HAP-1 (cell line): ENCODE results near the gene FOXK2.

Experiments
- DNase-seq, 2 experiments: peaks; one replicate each; pipeline ENCODE4 v3.0.0-alpha.2; 2016 to 2020; ENCODE audit warnings: low spot score in 2 of 2
- H3K27me3 ChIP-seq: fragments of 250-450 bp; sonication (Bioruptor Pico); 2 replicates; pipeline ENCODE4 v1.5.1; 2020; ENCODE audit warnings: low read depth, mild to moderate bottlenecking, moderate library complexity
- H3K36me3 ChIP-seq: fragments of 250-450 bp; sonication (Bioruptor Pico); replicated peaks from 2 replicates; pipeline ENCODE4 v1.5.1; 2020; ENCODE audit warnings: mild to moderate bottlenecking
- H3K4me1 ChIP-seq: fragments of 250-450 bp; sonication (Bioruptor Pico); 2 replicates; pipeline ENCODE4 v1.5.1; 2020; ENCODE audit warnings: mild to moderate bottlenecking
- H3K4me3 ChIP-seq: fragments of 250-450 bp; sonication (Bioruptor Pico); 2 replicates; pipeline ENCODE4 v1.5.1; 2020; ENCODE audit warnings: mild to moderate bottlenecking, moderate library complexity
- H3K9me3 ChIP-seq: fragments of 250-450 bp; sonication (Bioruptor Pico); 2 replicates; pipeline ENCODE4 v1.5.1; 2020; ENCODE audit warnings: mild to moderate bottlenecking, moderate library complexity
- in situ Hi-C: fragments of 300-500 bp; cut with MboI; formaldehyde crosslinking; loops from 3 replicates; pipeline ENCODE4 v1.14.3; 2020; ENCODE audit warnings: low sequenced_read_pairs, inconsistent platforms, mixed read lengths

FOXK2 gene

GRCh38 chr17:82518826-82519810 is at the start of gene FOXK2:
Gene FOXK2 (plus strand): TSS chr17:82519732. CDS start chr17:82519889, 157 bp downstream.
- H3K4me1 ChIP-seq = peaks cover 4% of the 10 kb centered on the region
- no peaks in the 10 kb centered on the region for H3K27me3 ChIP-seq
- H3K4me3 ChIP-seq = peak within 1 kb of the TSS; percentile 75
- in situ Hi-C loops = no loop called here
- peaks cover 2% of the 10 kb centered on the region; the same call in 1 of the 2 replicates for H3K9me3 ChIP-seq
- DNase-seq = peak; percentile 91 to 93
- H3K36me3 ChIP-seq = peaks cover 6% of the 10 kb centered on the region

GRCh38 chr17:82470065-82470464 is 49.5 kb upstream of the FOXK2 start:
- Histone ChIP-seq H3K9me3 (no peaks in the 10 kb centered on the region), H3K36me3 (peaks cover 45% of the 10 kb centered on the region), H3K27me3 (no peaks in the 10 kb centered on the region), H3K4me3 (no peak overlapping the region), H3K4me1 (no peaks in the 10 kb centered on the region)
- DNase-seq = no peak
- in situ Hi-C loops = no loop called here

- DNase-seq = no peak
- Histone ChIP-seq H3K36me3 (peaks cover 43% of the 10 kb centered on the region), H3K4me3 (no peak overlapping the region), H3K4me1 (no peaks in the 10 kb centered on the region), H3K9me3 (no peaks in the 10 kb centered on the region), H3K27me3 (no peaks in the 10 kb centered on the region)
- in situ Hi-C loops = no loop called here
Observed at GRCh38 chr17:82474223-82475010, 45.1 kb upstream of the FOXK2 start.

GRCh38 chr17:82475458-82475857 is 44.1 kb upstream of the FOXK2 start:
- H3K4me3 ChIP-seq = no peak overlapping the region
- H3K9me3 ChIP-seq = no peaks in the 10 kb centered on the region
- no peaks in the 10 kb centered on the region for H3K4me1 ChIP-seq
- peaks cover 44% of the 10 kb centered on the region for H3K36me3 ChIP-seq
- no peak for DNase-seq
- in situ Hi-C loops = no loop called here
- no peaks in the 10 kb centered on the region for H3K27me3 ChIP-seq

- in situ Hi-C loops = no loop called here
- no peak for DNase-seq
- Histone ChIP-seq H3K9me3 (no peaks in the 10 kb centered on the region), H3K27me3 (no peaks in the 10 kb centered on the region), H3K4me1 (no peaks in the 10 kb centered on the region), H3K36me3 (peaks cover 42% of the 10 kb centered on the region), H3K4me3 (no peak overlapping the region)
Observed at GRCh38 chr17:82477934-82478333, 41.6 kb upstream of the FOXK2 start.

- DNase-seq = no peak
- H3K36me3 ChIP-seq = peaks cover 42% of the 10 kb centered on the region
- H3K27me3 ChIP-seq = no peaks in the 10 kb centered on the region
- in situ Hi-C loops = no loop called here
- no peaks in the 10 kb centered on the region for H3K9me3 ChIP-seq
- H3K4me1 ChIP-seq = no peaks in the 10 kb centered on the region
- H3K4me3 ChIP-seq = no peak overlapping the region
Observed at GRCh38 chr17:82479602-82480001, 39.9 kb upstream of the FOXK2 start.

- peaks cover 38% of the 10 kb centered on the region for H3K36me3 ChIP-seq
- no peaks in the 10 kb centered on the region for H3K9me3 ChIP-seq
- in situ Hi-C loops = no loop called here
Observed at GRCh38 chr17:82480318-82480717, 39.2 kb upstream of the FOXK2 start.

GRCh38 chr17:82483204-82483660 is 36.3 kb upstream of the FOXK2 start:
- no peaks in the 10 kb centered on the region for H3K9me3 ChIP-seq
- DNase-seq = no peak
- H3K4me3 ChIP-seq = no peak overlapping the region
- in situ Hi-C loops = no loop called here
- H3K4me1 ChIP-seq = no peaks in the 10 kb centered on the region
- H3K36me3 ChIP-seq = peaks cover 46% of the 10 kb centered on the region
- no peaks in the 10 kb centered on the region for H3K27me3 ChIP-seq

More at GRCh38 chr17:82480318-82480717, 39.2 kb upstream of the FOXK2 start:
- Histone ChIP-seq H3K27me3 (no peaks in the 10 kb centered on the region), H3K4me1 (no peaks in the 10 kb centered on the region), H3K4me3 (no peak overlapping the region)
- no peak for DNase-seq

GRCh38 chr17:82483836-82484235 is 35.7 kb upstream of the FOXK2 start:
- H3K27me3 ChIP-seq = no peaks in the 10 kb centered on the region
- H3K36me3 ChIP-seq = peaks cover 42% of the 10 kb centered on the region

GRCh38 chr17:82486231-82487094 is 33.1 kb upstream of the FOXK2 start:
- no peak overlapping the region for H3K4me3 ChIP-seq
- no peaks in the 10 kb centered on the region for H3K9me3 ChIP-seq
- no peaks in the 10 kb centered on the region for H3K4me1 ChIP-seq
- DNase-seq = no peak
- H3K36me3 ChIP-seq = peaks cover 23% of the 10 kb centered on the region
- no peaks in the 10 kb centered on the region for H3K27me3 ChIP-seq
- in situ Hi-C loops = no loop called here

More at GRCh38 chr17:82483836-82484235, 35.7 kb upstream of the FOXK2 start:
- in situ Hi-C loops = no loop called here
- no peak for DNase-seq
- Histone ChIP-seq H3K4me1 (no peaks in the 10 kb centered on the region), H3K4me3 (no peak overlapping the region), H3K9me3 (no peaks in the 10 kb centered on the region)

- no peak for DNase-seq
- Histone ChIP-seq H3K27me3 (no peaks in the 10 kb centered on the region), H3K4me1 (no peaks in the 10 kb centered on the region), H3K9me3 (no peaks in the 10 kb centered on the region), H3K36me3 (peaks cover 23% of the 10 kb centered on the region), H3K4me3 (no peak overlapping the region)
- in situ Hi-C loops = no loop called here
Observed at GRCh38 chr17:82487910-82488309, 31.6 kb upstream of the FOXK2 start.

- in situ Hi-C loops = no loop called here
- no peak for DNase-seq
Observed at GRCh38 chr17:82489117-82489516, 30.4 kb upstream of the FOXK2 start.

More at GRCh38 chr17:82489117-82489516, 30.4 kb upstream of the FOXK2 start:
- Histone ChIP-seq H3K36me3 (peaks cover 21% of the 10 kb centered on the region), H3K4me1 (peaks cover under 1% of the 10 kb centered on the region; the same call in 1 of the 2 replicates), H3K4me3 (no peak overlapping the region), H3K27me3 (no peaks in the 10 kb centered on the region), H3K9me3 (no peaks in the 10 kb centered on the region)
